GM18951 (cell line): ENCODE measurements around the gene BAZ2B.

Experiments used
- POLR2A ChIP-seq: IDR thresholded peaks from 4 replicates; pipeline ENCODE4 v1.6.1; 2011; ENCODE audit warnings: mild to moderate bottlenecking; ENCODE audit not compliant: insufficient read length, insufficient read depth; ENCODE audit errors: extremely low read depth
- in situ Hi-C: fragments of 300-500 bp; cut with MboI; formaldehyde crosslinking; loops from one replicate; pipeline ENCODE4 v1.12.0; 2022; ENCODE audit warnings: low sequenced_read_pairs, mixed read lengths, inconsistent platforms; ENCODE audit not compliant: unreplicated experiment

BAZ2B gene

GRCh38 chr2:159585622-159586021, 30.7 kb downstream of the BAZ2B start:
- TF ChIP-seq POLR2A = no peak
- in situ Hi-C loops = no loop called here

GRCh38 chr2:159584796-159585195, 31.6 kb downstream of the BAZ2B start:
- in situ Hi-C loops = no loop called here
- TF ChIP-seq POLR2A = no peak

DNA sequence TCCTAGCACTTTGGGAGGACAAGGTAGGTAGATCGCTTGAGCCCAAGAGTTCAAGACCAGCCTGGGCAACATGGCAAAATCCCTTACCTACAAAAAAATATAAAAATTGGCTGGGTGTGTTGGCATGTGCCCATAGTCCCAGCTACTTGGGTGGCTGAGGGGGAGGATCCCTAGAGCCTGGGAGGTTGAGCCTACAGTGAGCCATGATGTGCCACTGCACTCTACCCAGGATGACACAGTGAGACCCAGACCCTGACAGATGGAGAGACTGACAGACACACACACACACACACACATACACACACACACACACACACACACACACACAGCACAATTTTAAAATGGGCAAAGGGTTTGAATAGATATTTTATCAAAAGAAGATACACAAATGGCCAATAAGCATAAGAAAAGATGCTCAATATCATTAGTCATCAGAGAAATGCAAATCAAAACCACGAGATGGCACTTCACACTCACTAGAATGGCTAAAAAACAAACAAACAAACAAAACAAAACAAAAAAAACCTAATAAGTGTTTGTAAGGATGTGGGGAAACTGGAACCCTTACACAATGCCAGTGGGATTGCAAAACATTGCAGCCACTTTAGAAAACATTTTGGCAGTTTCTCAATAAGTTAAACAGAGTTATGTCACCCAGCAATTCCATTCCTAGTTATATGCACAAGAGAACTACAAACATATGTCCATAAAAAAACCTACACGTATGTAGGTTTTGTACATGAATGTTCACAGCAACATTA, 42.3 kb downstream of the BAZ2B start:
- in situ Hi-C loops = no loop called here
- TF ChIP-seq POLR2A = no peak

GRCh38 chr2:159573294-159573693, 43.1 kb downstream of the BAZ2B start:
- no peak for TF ChIP-seq POLR2A
- in situ Hi-C loops = no loop called here

GRCh38 chr2:159572459-159572858, 43.9 kb downstream of the BAZ2B start:
- TF ChIP-seq POLR2A = no peak
- in situ Hi-C loops = no loop called here

- in situ Hi-C loops = no loop called here
Observed at GRCh38 chr2:159571540-159572260, 44.6 kb downstream of the BAZ2B start.

GRCh38 chr2:159564081-159564480, 52.3 kb downstream of the BAZ2B start:
- in situ Hi-C loops = no loop called here
- TF ChIP-seq POLR2A = no peak

More at GRCh38 chr2:159571540-159572260, 44.6 kb downstream of the BAZ2B start:
- TF ChIP-seq POLR2A = no peak

GRCh38 chr2:159562248-159562647, 54.1 kb downstream of the BAZ2B start:
- no peak for TF ChIP-seq POLR2A
- in situ Hi-C loops = no loop called here

DNA sequence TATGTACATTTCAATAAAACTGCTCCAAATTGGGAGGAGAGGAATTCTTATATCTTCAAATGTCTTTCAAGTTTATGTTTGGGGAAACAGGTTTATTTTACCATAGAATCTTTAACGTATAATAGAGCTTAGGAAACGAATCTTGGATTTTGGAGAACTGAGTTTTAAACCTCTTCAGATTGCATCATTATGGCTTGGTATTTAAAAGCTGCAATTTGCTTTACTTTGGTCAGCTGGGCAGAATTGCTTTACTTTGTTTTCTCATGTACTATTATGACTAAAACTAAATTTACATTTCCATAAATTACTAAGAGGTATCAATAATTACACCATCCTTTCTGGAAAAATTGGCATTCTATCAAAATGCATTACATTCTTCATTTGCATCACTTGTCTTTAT, 54.6 kb downstream of the BAZ2B start:
- in situ Hi-C loops = no loop called here

GRCh38 chr2:159561242-159561641, 55.1 kb downstream of the BAZ2B start:
- no peak for TF ChIP-seq POLR2A
- in situ Hi-C loops = no loop called here

More for the DNA sequence above, 54.6 kb downstream of the BAZ2B start:
- no peak for TF ChIP-seq POLR2A

DNA sequence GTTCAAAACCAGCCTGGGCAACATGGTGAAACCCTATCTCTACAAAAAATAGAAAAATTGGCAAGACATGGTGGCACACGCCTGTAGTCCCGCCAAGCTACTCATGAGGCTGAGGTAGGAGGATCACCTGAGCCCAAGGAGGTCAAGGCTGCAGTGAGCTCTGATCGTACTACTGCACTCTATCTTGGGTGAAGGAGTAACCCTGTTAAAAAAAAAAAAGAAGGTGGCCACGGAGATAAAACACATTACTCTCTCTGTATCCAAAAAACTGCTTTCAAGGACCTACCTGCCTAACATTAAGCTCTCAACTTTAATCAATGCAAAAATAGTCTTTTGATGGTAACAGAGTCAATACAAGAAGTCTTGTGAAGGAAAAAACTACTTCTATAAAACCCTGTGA, 57.3 kb downstream of the BAZ2B start:
- in situ Hi-C loops = no loop called here
- TF ChIP-seq POLR2A = no peak

GRCh38 chr2:159558479-159558878, 57.9 kb downstream of the BAZ2B start:
- TF ChIP-seq POLR2A = no peak
- in situ Hi-C loops = no loop called here

DNA sequence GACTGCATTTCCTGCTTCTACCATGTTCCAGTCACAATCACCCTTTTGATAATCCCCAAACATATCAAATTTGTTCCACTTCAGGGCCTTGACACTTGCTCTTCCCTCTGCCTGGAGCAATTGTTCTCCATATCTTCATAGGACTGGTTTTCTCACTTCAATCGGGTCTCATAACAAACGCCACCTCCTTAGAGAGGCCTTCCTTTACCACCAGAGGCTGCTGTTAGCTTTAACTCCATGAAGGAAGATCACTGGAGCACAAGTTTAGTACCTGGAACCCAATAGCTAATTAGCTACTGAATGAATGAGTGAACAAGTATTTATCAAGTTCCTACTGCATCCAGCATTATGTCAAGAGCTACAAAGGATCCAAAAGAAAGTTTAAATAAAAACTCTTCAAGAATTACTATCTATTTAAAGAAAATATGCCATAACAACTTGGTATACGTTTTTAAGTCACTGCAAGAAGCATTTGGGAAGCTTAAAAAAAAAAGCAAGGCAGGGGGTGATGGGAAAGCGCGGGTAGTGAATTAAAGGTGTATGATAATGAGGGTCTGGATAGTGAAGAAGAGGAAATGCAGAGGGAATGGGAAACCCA, 58.8 kb downstream of the BAZ2B start:
- TF ChIP-seq POLR2A = no peak
- in situ Hi-C loops = no loop called here
